ENCODE measurements around the gene RHCG.

The RHCG gene

DNA sequence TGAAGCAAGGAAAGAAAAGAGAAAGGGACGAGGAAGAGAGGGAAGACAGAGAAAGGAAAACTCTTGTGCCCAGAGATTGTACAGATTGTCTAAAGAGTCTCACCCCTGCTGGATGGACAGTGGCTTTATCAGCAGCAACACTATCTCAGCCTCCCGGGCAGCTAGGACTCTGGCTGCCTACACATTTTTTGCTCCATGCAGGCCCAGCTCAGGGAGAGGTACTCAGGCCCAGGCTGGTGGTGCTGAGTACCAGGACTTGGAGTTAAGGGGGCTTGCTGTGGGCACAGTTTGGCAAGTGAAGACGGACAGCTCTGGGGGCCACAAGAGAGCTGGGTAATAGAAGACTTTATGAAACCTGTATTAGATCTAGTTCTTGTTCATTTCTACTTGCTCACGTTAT is 19.1 kb upstream of the RHCG start:
- TF ChIP-seq, protein P1, sequence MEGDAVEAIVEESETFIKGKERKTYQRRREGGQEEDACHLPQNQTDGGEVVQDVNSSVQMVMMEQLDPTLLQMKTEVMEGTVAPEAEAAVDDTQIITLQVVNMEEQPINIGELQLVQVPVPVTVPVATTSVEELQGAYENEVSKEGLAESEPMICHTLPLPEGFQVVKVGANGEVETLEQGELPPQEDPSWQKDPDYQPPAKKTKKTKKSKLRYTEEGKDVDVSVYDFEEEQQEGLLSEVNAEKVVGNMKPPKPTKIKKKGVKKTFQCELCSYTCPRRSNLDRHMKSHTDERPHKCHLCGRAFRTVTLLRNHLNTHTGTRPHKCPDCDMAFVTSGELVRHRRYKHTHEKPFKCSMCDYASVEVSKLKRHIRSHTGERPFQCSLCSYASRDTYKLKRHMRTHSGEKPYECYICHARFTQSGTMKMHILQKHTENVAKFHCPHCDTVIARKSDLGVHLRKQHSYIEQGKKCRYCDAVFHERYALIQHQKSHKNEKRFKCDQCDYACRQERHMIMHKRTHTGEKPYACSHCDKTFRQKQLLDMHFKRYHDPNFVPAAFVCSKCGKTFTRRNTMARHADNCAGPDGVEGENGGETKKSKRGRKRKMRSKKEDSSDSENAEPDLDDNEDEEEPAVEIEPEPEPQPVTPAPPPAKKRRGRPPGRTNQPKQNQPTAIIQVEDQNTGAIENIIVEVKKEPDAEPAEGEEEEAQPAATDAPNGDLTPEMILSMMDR (conservative IDR thresholded peaks at IDR 0.05; ENCODE audit: low read depth, low read length): no peak
- DNase-seq (ENCODE audit: low read depth): no peak
- no peak overlapping the region for H3K4me3 ChIP-seq (ENCODE audit: low read length)

DNA sequence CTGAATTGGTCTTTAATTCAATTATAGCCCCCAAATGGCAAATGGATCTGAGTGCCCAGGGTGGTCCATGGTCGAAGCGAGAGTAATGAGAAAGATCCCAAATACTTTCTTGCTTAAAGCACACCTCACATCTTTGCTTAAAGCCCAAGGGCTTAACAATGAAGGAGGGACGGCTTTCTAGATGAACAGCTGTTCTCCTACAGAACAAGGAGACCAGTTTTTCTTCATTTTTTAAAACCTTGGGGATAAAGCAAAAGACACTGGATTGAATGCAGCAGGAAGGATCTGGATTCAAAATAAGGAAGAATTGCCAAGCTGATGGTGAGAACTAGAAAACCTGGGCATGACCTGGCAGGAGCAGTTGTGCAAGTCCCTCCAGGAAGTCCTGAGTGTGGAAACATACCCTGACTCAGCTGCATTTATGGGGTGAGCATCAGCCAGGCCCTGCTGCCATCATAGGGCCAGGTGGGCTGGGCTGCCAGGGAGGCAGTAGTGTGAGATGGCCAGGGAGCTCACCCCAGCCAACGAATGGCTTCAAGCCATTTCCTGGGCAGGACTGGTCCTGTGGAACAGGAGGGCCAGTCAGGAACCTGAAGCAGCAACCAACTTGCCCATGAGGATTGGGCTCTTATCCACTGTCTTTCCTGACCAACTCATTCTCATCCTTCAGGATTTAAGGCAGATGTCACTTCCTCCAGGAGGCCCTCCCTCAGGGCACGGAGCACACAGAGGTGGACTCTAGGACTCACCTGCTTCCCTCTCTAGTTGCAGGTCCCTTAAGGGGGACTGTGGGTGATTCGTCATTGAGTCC is 18.4 kb upstream of the RHCG start:
- DNase-seq (ENCODE audit: low read depth): no peak
- TF ChIP-seq, protein P1 (conservative IDR thresholded peaks at IDR 0.05; ENCODE audit: low read depth, low read length): no peak

DNA sequence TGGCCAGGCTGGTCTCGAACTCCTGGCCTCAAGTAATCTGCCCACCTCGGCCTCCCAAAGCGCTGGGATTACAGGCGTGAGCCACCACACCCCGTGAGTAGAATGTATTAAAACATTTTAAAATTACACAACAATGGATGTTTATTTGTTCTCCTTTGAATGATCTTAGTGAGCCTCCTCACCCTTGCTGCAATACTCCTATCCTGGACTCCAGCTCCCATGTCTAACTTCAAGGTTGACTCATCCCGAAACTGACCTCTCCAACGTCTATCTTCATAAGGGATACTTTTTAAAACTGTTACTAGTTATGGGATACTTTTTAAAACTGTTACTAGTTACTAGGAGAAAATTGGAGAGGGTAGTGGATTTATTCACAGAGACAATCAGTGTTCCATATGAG is 17.8 kb upstream of the RHCG start:
- TF ChIP-seq, protein P1 (conservative IDR thresholded peaks at IDR 0.05; ENCODE audit: low read depth, low read length): no peak
- DNase-seq (ENCODE audit: low read depth): no peak
- H3K4me3 ChIP-seq (ENCODE audit: low read length): no peak overlapping the region

More for the DNA sequence above, 18.4 kb upstream of the RHCG start:
- no peak overlapping the region for H3K4me3 ChIP-seq (ENCODE audit: low read length)

DNA sequence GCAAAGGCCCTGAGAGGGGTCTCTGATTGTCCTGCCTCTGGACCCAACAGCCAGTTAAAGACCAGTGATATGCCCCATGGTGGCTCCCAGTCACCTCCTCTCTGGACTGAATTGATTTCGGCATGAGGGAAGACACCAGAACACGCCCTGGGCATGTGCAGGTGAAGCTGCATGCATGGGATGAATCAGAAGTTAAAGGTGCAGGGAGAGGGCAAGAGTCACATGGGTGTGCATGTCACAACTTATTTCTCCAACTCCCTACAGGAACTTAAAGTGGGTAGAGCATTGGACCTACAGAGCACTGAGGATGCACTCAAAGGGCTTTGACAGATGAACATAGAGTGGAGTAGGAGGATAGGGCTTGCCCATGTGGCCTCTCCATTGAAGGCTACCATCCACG is 16.9 kb upstream of the RHCG start:
- H3K4me3 ChIP-seq (ENCODE audit: low read length): no peak overlapping the region
- DNase-seq (ENCODE audit: low read depth): no peak
- TF ChIP-seq, protein P1 (conservative IDR thresholded peaks at IDR 0.05; ENCODE audit: low read depth, low read length): no peak

DNA sequence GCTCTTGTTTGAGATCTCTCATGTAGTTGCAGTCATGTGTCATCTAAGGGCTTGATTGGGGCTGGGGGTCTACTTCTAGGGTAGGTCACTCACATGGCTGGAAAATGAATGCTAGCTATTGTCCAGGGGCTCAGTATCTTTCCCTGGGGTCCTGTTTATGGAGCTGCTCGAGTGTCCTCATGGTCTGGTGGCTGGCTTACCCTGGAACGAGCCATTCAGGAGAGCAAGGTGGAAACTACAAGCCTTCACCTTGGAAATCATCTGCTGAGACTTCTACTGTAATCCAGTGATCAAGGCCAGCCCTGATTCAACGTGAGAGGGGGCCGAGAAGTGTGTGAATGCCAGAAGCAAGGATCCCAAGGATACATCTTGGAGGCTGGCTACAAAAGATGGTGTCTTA is 16.2 kb upstream of the RHCG start:
- DNase-seq (ENCODE audit: low read depth): no peak
- H3K4me3 ChIP-seq (ENCODE audit: low read length): no peak overlapping the region
- TF ChIP-seq, protein P1 (conservative IDR thresholded peaks at IDR 0.05; ENCODE audit: low read depth, low read length): no peak

DNA sequence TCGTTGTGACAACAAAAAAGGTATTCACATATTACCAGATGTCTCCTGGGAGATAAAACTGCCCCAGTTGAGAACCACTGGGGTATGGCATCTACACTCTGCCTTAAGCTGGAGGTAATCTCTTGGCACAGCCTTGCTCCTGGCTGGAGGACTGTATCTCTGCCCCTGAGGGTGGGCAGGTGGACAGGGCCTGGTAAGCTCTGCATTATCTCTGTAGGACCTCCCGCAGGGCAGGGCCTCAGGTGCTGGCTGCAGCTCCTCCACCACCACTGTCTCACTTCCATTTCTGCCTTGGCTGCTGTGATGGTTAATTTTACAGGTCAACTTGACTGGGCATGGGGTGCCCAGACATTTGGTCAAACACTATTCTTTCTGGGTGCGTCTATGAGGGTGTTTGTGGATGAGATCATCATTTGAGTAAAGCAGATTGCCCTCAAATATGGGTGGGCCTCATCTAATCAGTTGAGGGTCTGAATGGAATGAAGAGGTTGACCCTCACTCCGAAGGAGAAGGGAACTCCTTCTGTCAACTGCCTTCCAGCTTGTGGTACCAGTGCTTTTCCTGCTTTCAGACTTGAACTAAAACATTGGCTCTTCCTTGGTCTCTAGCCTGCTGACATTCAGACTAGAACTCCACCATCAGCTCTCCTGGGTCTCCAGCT is 9.8 kb upstream of the RHCG start:
- TF ChIP-seq, protein P1 (conservative IDR thresholded peaks at IDR 0.05; ENCODE audit: low read depth, low read length): no peak
- no peak overlapping the region for H3K4me3 ChIP-seq (ENCODE audit: low read length)
- DNase-seq (ENCODE audit: low read depth): no peak

DNA sequence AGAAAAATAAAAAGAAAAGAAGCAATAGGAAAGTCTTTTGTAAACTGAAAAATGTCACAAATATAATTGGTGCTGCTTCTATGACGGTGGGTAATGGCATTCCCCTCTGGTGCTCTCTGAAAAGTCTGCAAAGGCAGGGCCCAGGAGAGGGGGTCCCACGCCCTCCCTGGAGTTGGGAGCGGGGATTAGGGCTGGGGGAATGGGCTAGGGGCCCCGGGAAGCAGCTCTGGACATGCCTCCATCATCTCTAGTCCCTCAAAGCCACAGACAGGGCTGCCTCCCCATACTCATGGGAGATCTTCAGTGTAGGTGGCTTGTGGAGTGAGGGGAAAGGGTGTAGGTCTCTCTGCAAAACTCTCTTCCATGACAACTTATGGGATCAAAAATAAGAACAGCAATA is 7.8 kb upstream of the RHCG start:
- TF ChIP-seq, protein P1 (conservative IDR thresholded peaks at IDR 0.05; ENCODE audit: low read depth, low read length): no peak
- DNase-seq (ENCODE audit: low read depth): no peak
- H3K4me3 ChIP-seq (ENCODE audit: low read length): no peak overlapping the region
